ENCODE results near the gene PARVG. TPM values are rescaled to one million over a fixed set of nuclear protein-coding genes. Genes with fewer than 3 reads are reported as not detected.
A peak's percentile ranks its signal among the peaks of the same experiment; 100 is the strongest.

Gene PARVG
- total and polyA plus RNA-seq, 10 of the 15 experiments (the other 5 are each of a cell fraction or from before 2014, with no cell fraction given) = 6.3 to 123 (median 71.9) TPM

DNA sequence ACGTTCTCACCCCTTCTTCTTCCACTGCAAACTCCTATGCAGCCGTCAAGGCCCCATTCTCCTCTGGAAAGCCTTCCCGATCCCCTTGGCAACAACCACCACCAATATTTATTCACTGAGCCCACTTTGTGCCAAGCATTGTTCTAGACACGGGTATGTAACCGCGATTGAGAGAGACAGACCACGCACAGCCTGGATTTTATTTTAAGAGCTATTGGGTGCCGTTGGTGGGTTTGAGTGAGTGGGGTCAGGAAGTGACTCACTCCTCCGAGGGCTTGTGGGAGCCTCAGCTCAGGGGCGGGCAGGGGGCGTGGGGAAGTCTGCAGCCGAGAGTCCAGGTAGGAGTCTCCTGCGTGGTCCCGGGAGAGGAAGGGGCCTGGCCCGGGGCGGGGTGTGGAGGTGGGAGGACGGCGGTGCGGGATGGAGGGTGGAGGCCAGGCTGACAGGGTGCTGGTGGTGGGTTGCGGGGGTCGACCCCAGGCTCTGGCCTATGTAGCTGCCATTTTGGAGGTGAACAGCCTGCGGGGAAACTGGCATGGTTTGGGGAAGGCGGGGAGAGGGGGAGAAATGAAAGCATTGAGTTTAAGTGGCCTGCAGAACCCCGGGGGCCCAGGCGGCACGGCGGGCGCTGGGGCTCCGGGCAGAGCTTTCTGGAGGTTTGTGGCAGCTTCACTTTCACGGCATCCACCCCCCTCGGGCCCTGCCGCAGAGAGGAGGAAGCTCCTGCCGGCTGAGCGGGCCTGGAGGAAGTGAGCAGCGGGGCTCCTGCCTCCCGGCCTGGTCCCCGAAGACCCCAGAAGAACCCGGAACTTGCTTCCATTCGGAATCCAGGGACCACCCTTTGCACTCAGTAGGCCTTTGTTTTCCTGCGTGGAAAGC is 547 bp downstream of the PARVG start (continued):
- TF ChIP-seq, protein P1, sequence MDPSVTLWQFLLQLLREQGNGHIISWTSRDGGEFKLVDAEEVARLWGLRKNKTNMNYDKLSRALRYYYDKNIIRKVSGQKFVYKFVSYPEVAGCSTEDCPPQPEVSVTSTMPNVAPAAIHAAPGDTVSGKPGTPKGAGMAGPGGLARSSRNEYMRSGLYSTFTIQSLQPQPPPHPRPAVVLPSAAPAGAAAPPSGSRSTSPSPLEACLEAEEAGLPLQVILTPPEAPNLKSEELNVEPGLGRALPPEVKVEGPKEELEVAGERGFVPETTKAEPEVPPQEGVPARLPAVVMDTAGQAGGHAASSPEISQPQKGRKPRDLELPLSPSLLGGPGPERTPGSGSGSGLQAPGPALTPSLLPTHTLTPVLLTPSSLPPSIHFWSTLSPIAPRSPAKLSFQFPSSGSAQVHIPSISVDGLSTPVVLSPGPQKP (IDR thresholded peaks at IDR 0.05; ENCODE audit: low read depth, low read length) = no peak
- TF ChIP-seq EED (IDR thresholded peaks at IDR 0.05; ENCODE audit: low read depth) (no peak; the same call in 1 of the 2 replicates), GATAD2B (conservative IDR thresholded peaks at IDR 0.05; ENCODE audit: low read depth) (no peak), RUNX3 (IDR thresholded peaks at IDR 0.05; ENCODE audit: low read length) (peak; percentile 68), ZNF207 (IDR thresholded peaks at IDR 0.05; ENCODE audit: borderline replicate concordance) (no peak), TARDBP (IDR thresholded peaks at IDR 0.05; ENCODE audit: borderline replicate concordance) (no peak), LARP7 (IDR thresholded peaks at IDR 0.05) (peak; percentile 6; the same call in 1 of the 2 replicates), ASH2L (IDR thresholded peaks at IDR 0.05; ENCODE audit: borderline replicate concordance, low read depth) (no peak), POLR2A (IDR thresholded peaks at IDR 0.05; ENCODE audit: low read depth, low read length) (peak; percentile 77), CBX3 (IDR thresholded peaks at IDR 0.05; ENCODE audit: borderline replicate concordance, low read depth) (no peak), JUND (IDR thresholded peaks at IDR 0.05; ENCODE audit: low read depth, low read length) (0 out of 2 replicates have a peak, but pooled peaks have one; percentile 17), TCF3 (IDR thresholded peaks at IDR 0.05; ENCODE audit: borderline replicate concordance, insufficient read depth, low read depth, low read length) (no peak), ZNF622 (IDR thresholded peaks at IDR 0.05) (no peak), TCF12 (IDR thresholded peaks at IDR 0.05; ENCODE audit: low read depth, low read length) (no peak), RFX5 (IDR thresholded peaks at IDR 0.05; ENCODE audit: low read depth, low read length) (no peak), MEF2B (IDR thresholded peaks at IDR 0.05; ENCODE audit: partially characterized antibody, poor library complexity, severe bottlenecking) (peak; percentile 2), CREM (IDR thresholded peaks at IDR 0.05; ENCODE audit: low read depth) (no peak), IKZF2 (IDR thresholded peaks at IDR 0.05) (peak in 1 of 2 experiments; percentile 32; a peak in 1 of 4 replicates), CBFB (IDR thresholded peaks at IDR 0.05; ENCODE audit: low read depth) (peak; percentile 64; the same call in 1 of the 2 replicates), SMC3 (IDR thresholded peaks at IDR 0.05; ENCODE audit: borderline replicate concordance, low read length) (no peak), SMARCA5 (IDR thresholded peaks at IDR 0.05) (peak; percentile 73), NBN (IDR thresholded peaks at IDR 0.05) (peak; percentile 57; the same call in 1 of the 2 replicates), PAX5 (IDR thresholded peaks at IDR 0.05; ENCODE audit: borderline replicate concordance, low read depth, low read length) (no peak), TBL1XR1 (IDR thresholded peaks at IDR 0.05; ENCODE audit: low read depth, low read length) (0 out of 2 replicates have a peak, but pooled peaks have one; percentile 10)
- TF ChIP-seq, protein P2, sequence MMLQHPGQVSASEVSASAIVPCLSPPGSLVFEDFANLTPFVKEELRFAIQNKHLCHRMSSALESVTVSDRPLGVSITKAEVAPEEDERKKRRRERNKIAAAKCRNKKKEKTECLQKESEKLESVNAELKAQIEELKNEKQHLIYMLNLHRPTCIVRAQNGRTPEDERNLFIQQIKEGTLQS (IDR thresholded peaks at IDR 0.05; ENCODE audit: borderline replicate concordance, extremely low read depth, low read depth, low read length) = no peak
- TF ChIP-seq, protein P3, sequence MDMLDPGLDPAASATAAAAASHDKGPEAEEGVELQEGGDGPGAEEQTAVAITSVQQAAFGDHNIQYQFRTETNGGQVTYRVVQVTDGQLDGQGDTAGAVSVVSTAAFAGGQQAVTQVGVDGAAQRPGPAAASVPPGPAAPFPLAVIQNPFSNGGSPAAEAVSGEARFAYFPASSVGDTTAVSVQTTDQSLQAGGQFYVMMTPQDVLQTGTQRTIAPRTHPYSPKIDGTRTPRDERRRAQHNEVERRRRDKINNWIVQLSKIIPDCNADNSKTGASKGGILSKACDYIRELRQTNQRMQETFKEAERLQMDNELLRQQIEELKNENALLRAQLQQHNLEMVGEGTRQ (IDR thresholded peaks at IDR 0.05; ENCODE audit: borderline replicate concordance, low read depth, low read length) = no peak
- TF ChIP-seq, protein P4, sequence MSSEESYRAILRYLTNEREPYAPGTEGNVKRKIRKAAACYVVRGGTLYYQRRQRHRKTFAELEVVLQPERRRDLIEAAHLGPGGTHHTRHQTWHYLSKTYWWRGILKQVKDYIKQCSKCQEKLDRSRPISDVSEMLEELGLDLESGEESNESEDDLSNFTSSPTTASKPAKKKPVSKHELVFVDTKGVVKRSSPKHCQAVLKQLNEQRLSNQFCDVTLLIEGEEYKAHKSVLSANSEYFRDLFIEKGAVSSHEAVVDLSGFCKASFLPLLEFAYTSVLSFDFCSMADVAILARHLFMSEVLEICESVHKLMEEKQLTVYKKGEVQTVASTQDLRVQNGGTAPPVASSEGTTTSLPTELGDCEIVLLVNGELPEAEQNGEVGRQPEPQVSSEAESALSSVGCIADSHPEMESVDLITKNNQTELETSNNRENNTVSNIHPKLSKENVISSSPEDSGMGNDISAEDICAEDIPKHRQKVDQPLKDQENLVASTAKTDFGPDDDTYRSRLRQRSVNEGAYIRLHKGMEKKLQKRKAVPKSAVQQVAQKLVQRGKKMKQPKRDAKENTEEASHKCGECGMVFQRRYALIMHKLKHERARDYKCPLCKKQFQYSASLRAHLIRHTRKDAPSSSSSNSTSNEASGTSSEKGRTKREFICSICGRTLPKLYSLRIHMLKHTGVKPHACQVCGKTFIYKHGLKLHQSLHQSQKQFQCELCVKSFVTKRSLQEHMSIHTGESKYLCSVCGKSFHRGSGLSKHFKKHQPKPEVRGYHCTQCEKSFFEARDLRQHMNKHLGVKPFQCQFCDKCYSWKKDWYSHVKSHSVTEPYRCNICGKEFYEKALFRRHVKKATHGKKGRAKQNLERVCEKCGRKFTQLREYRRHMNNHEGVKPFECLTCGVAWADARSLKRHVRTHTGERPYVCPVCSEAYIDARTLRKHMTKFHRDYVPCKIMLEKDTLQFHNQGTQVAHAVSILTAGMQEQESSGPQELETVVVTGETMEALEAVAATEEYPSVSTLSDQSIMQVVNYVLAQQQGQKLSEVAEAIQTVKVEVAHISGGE (CRISPR knock-in tag; IDR thresholded peaks at IDR 0.05) = no peak

All from GM12878 (cell line).